Neural crest cell (in vitro differentiated cells): ENCODE measurements around the gene DOCK6. TPM values are rescaled to one million over a fixed set of nuclear protein-coding genes. Genes with fewer than 3 reads are reported as not detected.
"Not testable (repeated sequence)": the region's sequence is repeated elsewhere in the genome, so short reads cannot be mapped to it uniquely, and the experiment has no call there.

Source experiments
- DNase-seq: peaks from one replicate; pipeline ENCODE4 v3.0.0; 2021; ENCODE audit warnings: low read depth, mixed read lengths, low spot score
- H3K27ac Mint-ChIP-seq: one replicate; pipeline ENCODE4 v1.8.0; 2021; ENCODE audit warnings: mild to moderate bottlenecking, mixed read lengths; ENCODE audit not compliant: unreplicated experiment
- H3K27me3 Mint-ChIP-seq: 2 replicates; pipeline ENCODE4 v1.8.0; 2021; ENCODE audit warnings: low read depth, mild to moderate bottlenecking, mixed read lengths
- H3K36me3 Mint-ChIP-seq: 2 replicates; pipeline ENCODE4 v1.8.0; 2021; ENCODE audit warnings: low read depth, mild to moderate bottlenecking, mixed read lengths
- H3K4me1 Mint-ChIP-seq: 2 replicates; pipeline ENCODE4 v1.8.0; 2021; ENCODE audit warnings: mixed read lengths
- H3K4me3 Mint-ChIP-seq: one replicate; pipeline ENCODE4 v1.8.0; 2021; ENCODE audit warnings: mild to moderate bottlenecking, mixed read lengths
- H3K9me3 Mint-ChIP-seq: 2 replicates; pipeline ENCODE4 v1.8.0; 2021; ENCODE audit warnings: mixed read lengths
- total RNA-seq: library from RNA; stranded (reverse); gene quantifications from 2 replicates; pipeline ENCODE4 v1.2.1, GENCODE V29; 2021
- TF ChIP-seq, protein P1 (sequence below): fragments of 200-600 bp; sonication (generic); conservative IDR thresholded peaks from 2 replicates; pipeline ENCODE4 v1.5.0; 2021; ENCODE audit warnings: antibody characterized with exemption, mild to moderate bottlenecking

DOCK6 gene
- total RNA-seq, 1 donor from 2014 or later = 40.6 TPM

DNA sequence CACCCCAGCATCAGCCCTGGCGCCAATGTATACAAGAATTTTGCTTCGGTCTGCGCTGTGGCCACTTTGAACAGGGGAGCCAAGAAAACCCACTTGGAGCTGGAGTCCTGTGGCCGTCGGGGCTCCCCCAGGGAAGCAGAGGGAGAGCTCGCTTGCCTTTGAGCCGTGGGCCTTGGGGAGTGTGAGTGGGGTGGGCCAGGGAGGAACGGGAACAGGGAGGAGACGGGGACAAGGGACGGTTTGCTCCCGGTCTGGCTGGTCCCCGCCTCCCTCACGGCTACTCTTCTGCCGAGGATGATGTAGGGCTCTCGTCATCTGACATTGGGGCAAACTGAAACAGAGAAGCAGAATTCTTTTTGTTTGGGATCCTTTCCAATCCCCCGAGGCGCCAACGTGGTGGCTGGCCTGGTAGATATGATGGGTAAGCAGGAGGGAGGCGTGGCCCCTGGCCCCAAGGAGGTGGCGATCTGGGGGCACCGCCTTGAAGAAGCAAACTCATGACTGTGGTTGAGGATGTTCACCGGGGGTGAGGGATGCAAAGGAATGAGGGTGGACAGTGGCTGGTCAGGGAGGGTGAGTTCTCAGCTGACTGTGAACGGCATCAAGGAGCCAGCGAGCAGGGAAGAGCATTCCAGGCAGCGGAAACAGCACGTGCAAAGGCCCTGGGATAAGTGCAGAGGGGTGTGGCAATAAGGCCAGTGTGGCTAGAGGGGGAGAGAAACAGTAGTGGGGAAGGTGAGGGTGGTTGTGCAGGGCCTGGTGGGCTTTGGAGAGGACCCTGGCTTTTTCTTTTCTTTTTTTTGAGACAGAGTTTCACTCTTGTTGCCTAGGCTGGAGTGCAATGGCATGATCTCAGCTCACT is 95.8 kb downstream of the DOCK6 start:
- Mint-ChIP-seq H3K36me3 (peaks cover 7% of the 10 kb centered on the region), H3K9me3 (no peaks in the 10 kb centered on the region), H3K4me3 (no peak overlapping the region), H3K27ac (peak overlapping the region; percentile 92), H3K27me3 (no peaks in the 10 kb centered on the region), H3K4me1 (no peaks in the 10 kb centered on the region)
- no peak for DNase-seq
- TF ChIP-seq, protein P1, sequence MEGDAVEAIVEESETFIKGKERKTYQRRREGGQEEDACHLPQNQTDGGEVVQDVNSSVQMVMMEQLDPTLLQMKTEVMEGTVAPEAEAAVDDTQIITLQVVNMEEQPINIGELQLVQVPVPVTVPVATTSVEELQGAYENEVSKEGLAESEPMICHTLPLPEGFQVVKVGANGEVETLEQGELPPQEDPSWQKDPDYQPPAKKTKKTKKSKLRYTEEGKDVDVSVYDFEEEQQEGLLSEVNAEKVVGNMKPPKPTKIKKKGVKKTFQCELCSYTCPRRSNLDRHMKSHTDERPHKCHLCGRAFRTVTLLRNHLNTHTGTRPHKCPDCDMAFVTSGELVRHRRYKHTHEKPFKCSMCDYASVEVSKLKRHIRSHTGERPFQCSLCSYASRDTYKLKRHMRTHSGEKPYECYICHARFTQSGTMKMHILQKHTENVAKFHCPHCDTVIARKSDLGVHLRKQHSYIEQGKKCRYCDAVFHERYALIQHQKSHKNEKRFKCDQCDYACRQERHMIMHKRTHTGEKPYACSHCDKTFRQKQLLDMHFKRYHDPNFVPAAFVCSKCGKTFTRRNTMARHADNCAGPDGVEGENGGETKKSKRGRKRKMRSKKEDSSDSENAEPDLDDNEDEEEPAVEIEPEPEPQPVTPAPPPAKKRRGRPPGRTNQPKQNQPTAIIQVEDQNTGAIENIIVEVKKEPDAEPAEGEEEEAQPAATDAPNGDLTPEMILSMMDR = no peak

DNA sequence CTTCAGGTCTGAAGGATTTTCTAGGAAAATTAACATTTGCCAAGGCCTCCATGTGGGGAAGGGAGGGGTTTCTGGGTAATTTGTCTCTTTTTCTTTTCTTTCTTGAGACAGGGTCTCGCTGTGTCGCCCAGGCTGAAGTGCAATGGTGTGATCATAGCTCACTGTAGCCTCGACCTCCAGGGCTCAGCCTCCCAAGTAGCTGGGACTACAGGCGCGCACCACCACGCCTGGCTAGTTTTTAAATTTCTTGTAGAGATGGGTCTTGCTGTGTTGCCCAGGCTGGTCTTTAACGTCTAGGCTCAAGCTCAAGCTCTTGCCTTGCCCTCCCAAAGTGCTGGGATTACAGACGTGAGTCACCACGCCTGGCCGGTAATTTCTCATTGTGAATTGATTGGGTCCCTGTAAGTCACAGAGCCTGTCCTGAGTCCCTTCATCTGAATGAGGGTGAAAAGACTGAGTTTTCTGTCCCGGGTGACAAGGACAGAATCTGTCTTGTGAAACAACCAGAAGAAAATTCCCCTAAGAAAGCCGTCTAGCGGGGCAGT is 96.8 kb downstream of the DOCK6 start:
- Mint-ChIP-seq H3K9me3 (no peaks in the 10 kb centered on the region), H3K27ac (no peak overlapping the region), H3K4me1 (no peaks in the 10 kb centered on the region), H3K4me3 (no peak overlapping the region), H3K36me3 (peaks cover 7% of the 10 kb centered on the region), H3K27me3 (no peaks in the 10 kb centered on the region)
- DNase-seq = no peak
- TF ChIP-seq, protein P1 = no peak

DNA sequence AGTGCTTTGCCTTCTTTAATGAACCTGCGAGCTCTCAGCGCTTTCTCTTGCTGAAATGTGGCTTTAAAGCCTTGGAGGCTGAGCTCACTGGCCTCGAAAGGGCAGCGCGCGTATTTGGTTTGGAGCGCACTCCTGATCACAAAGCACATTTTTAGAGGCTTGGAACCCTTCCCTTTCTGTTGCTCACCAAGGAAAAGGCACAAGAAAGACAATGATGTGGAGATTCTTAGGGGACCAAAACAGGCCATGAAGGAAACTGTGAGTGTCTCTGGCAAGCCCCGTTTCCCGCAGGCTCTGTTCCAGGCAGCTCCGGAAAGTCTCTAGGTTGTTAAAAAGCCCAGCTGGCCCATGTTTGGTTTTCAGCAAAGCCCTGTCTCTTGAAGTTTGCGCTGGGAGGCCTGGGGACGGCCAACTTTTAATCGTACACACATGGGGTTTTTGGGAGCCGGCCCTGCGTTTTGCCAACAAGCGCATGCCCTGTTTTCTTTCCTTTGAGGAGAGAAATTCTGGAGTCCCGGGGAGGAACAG is 97.4 kb downstream of the DOCK6 start:
- no peaks in the 10 kb centered on the region for H3K27me3 Mint-ChIP-seq
- TF ChIP-seq, protein P1 = no peak
- H3K9me3 Mint-ChIP-seq = no peaks in the 10 kb centered on the region
- H3K27ac Mint-ChIP-seq = no peak overlapping the region
- no peak overlapping the region for H3K4me3 Mint-ChIP-seq
- H3K36me3 Mint-ChIP-seq = peaks cover 7% of the 10 kb centered on the region
- no peaks in the 10 kb centered on the region for H3K4me1 Mint-ChIP-seq
- no peak for DNase-seq

- no peak overlapping the region for H3K27ac Mint-ChIP-seq
- no peaks in the 10 kb centered on the region for H3K4me1 Mint-ChIP-seq
- H3K9me3 Mint-ChIP-seq = no peaks in the 10 kb centered on the region
- peaks cover 7% of the 10 kb centered on the region for H3K36me3 Mint-ChIP-seq
- TF ChIP-seq, protein P1 = no peak
- DNase-seq = no peak
- H3K27me3 Mint-ChIP-seq = no peaks in the 10 kb centered on the region
- no peak overlapping the region for H3K4me3 Mint-ChIP-seq
Observed at GRCh38 chr19:11164296-11164695, 98.0 kb downstream of the DOCK6 start.

GRCh38 chr19:11160440-11160768 is 101.9 kb downstream of the DOCK6 start:
- H3K27ac Mint-ChIP-seq, DNase-seq, H3K4me3 Mint-ChIP-seq, H3K27me3 Mint-ChIP-seq, H3K9me3 Mint-ChIP-seq, H3K36me3 Mint-ChIP-seq, H3K4me1 Mint-ChIP-seq: not testable (repeated sequence)
